ENCODE measurements around the gene BANF1.

GRCh38 chr11:66020618-66021357, 18.5 kb downstream of the BANF1 start:
- TF ChIP-seq CTCF (IDR thresholded peaks at IDR 0.05; ENCODE audit: insufficient read depth, low read depth, low read length): no peak
- TF ChIP-seq EZH2 (IDR thresholded peaks at IDR 0.05; ENCODE audit: insufficient read depth, low read length): no peak

Measured in astrocyte (in vitro differentiated cells and primary cell).